Activated CD8-positive, alpha-beta T cell treated with anti-CD3 and anti-CD28 coated beads, Interleukin-2, amount 10 ng/mL, durations not matched to agents 7 days and 5 days (primary cell): ENCODE measurements around the gene MAGI1. TPM values are rescaled to one million over a fixed set of nuclear protein-coding genes. Genes with fewer than 3 reads are reported as not detected.

Experiments used
- ATAC-seq: fragments of 150-1000 bp; cut with Tn5 transposase; one replicate; pipeline ENCODE4 v1.10.0; 2021; ENCODE audit warnings: moderate library complexity
- CTCF ChIA-PET: fragments of 350-600 bp; sonication (Branson Sonifier 250); formaldehyde crosslinking; loops from one replicate; lab custom pipeline; 2021; ENCODE audit warnings: antibody characterized with exemption; lab: Charles Lee
- POLR2A ChIA-PET: fragments of 350-600 bp; sonication (Branson Sonifier 250); formaldehyde crosslinking; loops from one replicate; lab custom pipeline; 2021; ENCODE audit warnings: antibody characterized with exemption; lab: Charles Lee
- DNase-seq: peaks from one replicate; pipeline ENCODE4 v3.0.0-alpha.2; 2020
- H3K27ac Mint-ChIP-seq: one replicate; pipeline ENCODE4 v1.8.0; 2021; ENCODE audit warnings: mild to moderate bottlenecking, mixed read lengths
- H3K27me3 Mint-ChIP-seq: one replicate; pipeline ENCODE4 v1.8.0; 2021; ENCODE audit warnings: low read depth, mixed read lengths
- H3K36me3 Mint-ChIP-seq: one replicate; pipeline ENCODE4 v1.8.0; 2021; ENCODE audit warnings: low read depth, mixed read lengths
- H3K4me1 Mint-ChIP-seq: one replicate; pipeline ENCODE4 v1.8.0; 2021; ENCODE audit warnings: low read depth, mixed read lengths
- H3K4me3 Mint-ChIP-seq: one replicate; pipeline ENCODE4 v1.8.0; 2021; ENCODE audit warnings: mild to moderate bottlenecking, mixed read lengths
- H3K9me3 Mint-ChIP-seq: one replicate; pipeline ENCODE4 v1.8.0; 2022; ENCODE audit warnings: mixed read lengths; ENCODE audit not compliant: insufficient read depth
- total RNA-seq, 2 experiments: library from RNA; stranded (reverse); gene quantifications; one replicate each; pipeline ENCODE4 v1.2.3, GENCODE V29; 2021

The MAGI1 gene
- total RNA-seq, 2 experiments from 2014 or later, result not detected

DNA sequence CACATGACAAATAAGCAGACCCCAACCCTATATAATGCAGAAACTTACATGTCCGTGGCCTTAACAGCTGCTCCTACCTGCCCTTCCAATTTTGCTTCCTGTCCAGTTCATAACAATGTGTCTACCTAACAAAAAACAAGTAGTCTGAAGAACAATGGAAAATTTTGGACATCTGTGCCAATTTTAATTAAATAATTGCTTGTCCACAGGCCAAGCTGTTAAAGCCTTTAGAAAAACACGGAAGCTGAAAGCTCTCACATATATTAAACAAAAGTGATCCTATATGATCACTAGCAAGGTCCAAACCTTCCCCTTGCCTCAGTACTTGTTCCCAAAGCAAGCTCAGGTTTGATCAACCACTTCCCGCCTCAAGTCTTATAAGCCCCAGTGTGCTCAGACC, 37.1 kb downstream of the MAGI1 start:
- H3K36me3 Mint-ChIP-seq, result no peaks in the 10 kb centered on the region
- ATAC-seq (no peak), DNase-seq (no peak)
- H3K27ac Mint-ChIP-seq, result no peak overlapping the region
- no peak overlapping the region for H3K4me3 Mint-ChIP-seq
- POLR2A ChIA-PET, result no interaction called here
- CTCF ChIA-PET, result no interaction called here
- no peaks in the 10 kb centered on the region for H3K27me3 Mint-ChIP-seq
- H3K9me3 Mint-ChIP-seq, result no peaks in the 10 kb centered on the region
- no peaks in the 10 kb centered on the region for H3K4me1 Mint-ChIP-seq

GRCh38 chr3:66000506-66000905, 38.2 kb downstream of the MAGI1 start:
- no peak for DNase-seq
- Mint-ChIP-seq H3K27me3 (no peaks in the 10 kb centered on the region), H3K4me3 (no peak overlapping the region), H3K36me3 (no peaks in the 10 kb centered on the region), H3K4me1 (no peaks in the 10 kb centered on the region), H3K9me3 (no peaks in the 10 kb centered on the region), H3K27ac (no peak overlapping the region)
- ChIA-PET POLR2A (no interaction called here), CTCF (no interaction called here)
- no peak for ATAC-seq

DNA sequence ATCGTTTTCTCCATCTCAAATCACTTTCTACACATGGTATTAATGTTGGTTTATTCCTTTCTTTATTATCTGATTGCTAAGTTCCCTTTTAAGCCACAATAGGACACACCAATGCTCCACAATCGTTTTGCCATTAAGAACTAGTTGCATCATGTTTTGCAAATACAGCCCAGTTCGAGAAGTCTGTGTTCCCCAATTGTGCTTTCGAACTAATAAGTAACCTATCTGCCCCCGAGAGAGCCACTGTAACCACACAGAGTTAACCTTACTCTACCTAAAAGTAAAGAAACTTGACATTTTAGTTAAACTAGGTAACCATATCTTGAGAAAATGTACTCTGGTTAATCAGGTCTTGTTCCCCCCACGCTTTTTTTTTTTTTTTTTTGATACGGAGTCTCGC, 39.1 kb downstream of the MAGI1 start:
- no peak overlapping the region for H3K27ac Mint-ChIP-seq
- no peaks in the 10 kb centered on the region for H3K27me3 Mint-ChIP-seq
- H3K4me3 Mint-ChIP-seq, result no peak overlapping the region
- ATAC-seq, result no peak
- H3K4me1 Mint-ChIP-seq, result no peaks in the 10 kb centered on the region
- no peaks in the 10 kb centered on the region for H3K9me3 Mint-ChIP-seq
- no peak for DNase-seq
- POLR2A ChIA-PET, result no interaction called here
- no peaks in the 10 kb centered on the region for H3K36me3 Mint-ChIP-seq
- CTCF ChIA-PET, result no interaction called here

- ChIA-PET CTCF (no interaction called here), POLR2A (no interaction called here)
- Mint-ChIP-seq H3K27me3 (no peaks in the 10 kb centered on the region), H3K27ac (no peak overlapping the region), H3K4me3 (no peak overlapping the region), H3K9me3 (no peaks in the 10 kb centered on the region), H3K4me1 (no peaks in the 10 kb centered on the region), H3K36me3 (no peaks in the 10 kb centered on the region)
- DNase-seq, result no peak
- no peak for ATAC-seq
Measured at GRCh38 chr3:65996589-65996988, 42.1 kb downstream of the MAGI1 start.

DNA sequence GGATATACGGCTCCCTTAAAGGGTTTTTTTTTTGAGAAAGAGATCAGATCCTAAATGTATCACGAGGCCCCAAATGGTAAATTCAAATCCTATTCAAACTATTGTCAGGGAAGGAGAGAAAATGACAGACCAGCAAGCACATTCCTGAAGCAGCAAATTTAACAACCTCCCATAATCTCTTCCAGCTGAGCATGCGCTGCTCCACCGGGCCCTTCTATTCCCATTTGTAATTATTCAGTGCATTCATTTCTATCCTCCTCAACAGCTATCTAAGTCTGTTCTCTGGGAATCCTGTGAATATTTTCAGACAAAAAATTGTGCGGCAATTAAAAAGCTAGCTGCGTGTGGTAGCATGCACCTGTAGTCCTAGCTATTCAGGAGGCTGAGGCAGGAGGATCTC, 43.2 kb downstream of the MAGI1 start:
- ATAC-seq (no peak), DNase-seq (no peak)
- H3K27ac Mint-ChIP-seq, result no peak overlapping the region
- no peaks in the 10 kb centered on the region for H3K9me3 Mint-ChIP-seq
- no peak overlapping the region for H3K4me3 Mint-ChIP-seq
- H3K27me3 Mint-ChIP-seq, result no peaks in the 10 kb centered on the region
- POLR2A ChIA-PET, result no interaction called here
- H3K4me1 Mint-ChIP-seq, result no peaks in the 10 kb centered on the region
- CTCF ChIA-PET, result no interaction called here
- H3K36me3 Mint-ChIP-seq, result no peaks in the 10 kb centered on the region

GRCh38 chr3:65995030-65995429, 43.7 kb downstream of the MAGI1 start:
- Mint-ChIP-seq H3K4me1 (no peaks in the 10 kb centered on the region), H3K27me3 (no peaks in the 10 kb centered on the region), H3K9me3 (no peaks in the 10 kb centered on the region), H3K27ac (no peak overlapping the region), H3K36me3 (no peaks in the 10 kb centered on the region), H3K4me3 (no peak overlapping the region)
- POLR2A ChIA-PET, result no interaction called here
- CTCF ChIA-PET, result no interaction called here
- DNase-seq (no peak), ATAC-seq (no peak)

GRCh38 chr3:65993134-65993900, 45.4 kb downstream of the MAGI1 start:
- POLR2A ChIA-PET, result no interaction called here
- no peak for ATAC-seq
- no peaks in the 10 kb centered on the region for H3K36me3 Mint-ChIP-seq
- CTCF ChIA-PET, result no interaction called here
- DNase-seq, result no peak
- H3K4me3 Mint-ChIP-seq, result no peak overlapping the region
- H3K27ac Mint-ChIP-seq, result no peak overlapping the region
- no peaks in the 10 kb centered on the region for H3K4me1 Mint-ChIP-seq
- no peaks in the 10 kb centered on the region for H3K27me3 Mint-ChIP-seq
- no peaks in the 10 kb centered on the region for H3K9me3 Mint-ChIP-seq

DNA sequence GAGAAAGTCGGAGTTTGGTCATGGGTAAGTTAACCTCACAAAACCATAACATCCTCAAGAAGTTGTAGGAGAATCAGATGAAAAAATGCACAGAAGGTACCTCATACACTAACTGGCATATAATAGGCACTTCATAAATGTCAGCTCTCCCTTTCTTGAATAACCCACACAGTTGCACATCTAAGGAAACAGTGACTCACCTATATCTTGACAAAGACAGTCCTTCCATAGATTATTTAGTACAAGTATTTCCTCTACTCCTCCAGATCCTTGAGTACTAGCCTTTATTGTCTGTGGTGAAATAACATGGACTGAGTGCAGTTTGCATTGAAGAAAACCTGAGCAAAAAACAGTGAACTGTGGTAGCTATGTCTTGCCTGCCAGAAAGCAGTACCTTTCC, 46.6 kb downstream of the MAGI1 start:
- Mint-ChIP-seq H3K9me3 (no peaks in the 10 kb centered on the region), H3K27me3 (no peaks in the 10 kb centered on the region), H3K4me3 (no peak overlapping the region), H3K4me1 (no peaks in the 10 kb centered on the region), H3K36me3 (no peaks in the 10 kb centered on the region), H3K27ac (no peak overlapping the region)
- POLR2A ChIA-PET, result no interaction called here
- ATAC-seq (no peak), DNase-seq (no peak)
- CTCF ChIA-PET, result no interaction called here

DNA sequence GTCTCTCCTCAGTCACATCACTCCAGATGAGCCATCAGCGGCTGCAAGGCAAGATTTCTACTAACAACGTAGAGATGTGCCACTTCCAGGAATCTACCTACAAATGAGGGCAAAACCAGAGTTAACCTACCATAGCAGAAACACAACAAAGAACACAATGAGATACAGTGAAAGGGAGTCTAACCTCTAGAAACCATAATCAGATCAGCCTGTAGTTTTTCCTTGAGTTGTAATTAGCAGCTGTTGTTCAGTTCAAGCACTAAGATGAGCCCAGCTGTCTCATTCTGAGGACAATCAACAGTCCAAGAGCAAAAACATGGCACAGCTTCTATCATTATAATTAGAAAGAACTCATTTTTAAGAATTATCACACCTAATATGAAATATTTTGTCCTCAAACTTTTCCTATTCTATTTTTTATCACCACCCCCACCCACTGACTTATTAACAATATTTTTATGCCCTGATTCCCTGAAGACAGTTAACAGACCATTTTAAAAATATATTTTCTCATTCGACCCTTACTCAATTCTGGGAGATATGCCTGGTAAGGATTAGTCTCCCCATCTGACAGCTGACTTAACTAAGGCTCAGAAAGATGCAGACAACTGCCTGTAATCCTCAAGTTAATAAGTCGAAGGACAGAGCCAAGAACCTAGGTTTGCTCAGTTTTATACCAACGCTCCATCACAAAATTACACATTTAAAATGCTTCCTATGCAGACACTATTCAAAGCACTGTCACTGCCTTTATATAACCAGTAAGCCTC, 50.1 kb downstream of the MAGI1 start:
- Mint-ChIP-seq H3K27me3 (no peaks in the 10 kb centered on the region), H3K9me3 (no peaks in the 10 kb centered on the region), H3K4me1 (no peaks in the 10 kb centered on the region), H3K4me3 (no peak overlapping the region), H3K27ac (no peak overlapping the region), H3K36me3 (no peaks in the 10 kb centered on the region)
- ChIA-PET CTCF (no interaction called here), POLR2A (no interaction called here)
- DNase-seq (no peak), ATAC-seq (no peak)

- H3K27ac Mint-ChIP-seq, result no peak overlapping the region
- no peaks in the 10 kb centered on the region for H3K36me3 Mint-ChIP-seq
- H3K27me3 Mint-ChIP-seq, result no peaks in the 10 kb centered on the region
- no peak for ATAC-seq
- no peaks in the 10 kb centered on the region for H3K4me1 Mint-ChIP-seq
- POLR2A ChIA-PET, result no interaction called here
- CTCF ChIA-PET, result no interaction called here
- no peaks in the 10 kb centered on the region for H3K9me3 Mint-ChIP-seq
- no peak overlapping the region for H3K4me3 Mint-ChIP-seq
- no peak for DNase-seq
Measured at GRCh38 chr3:65986285-65986684, 52.4 kb downstream of the MAGI1 start.

DNA sequence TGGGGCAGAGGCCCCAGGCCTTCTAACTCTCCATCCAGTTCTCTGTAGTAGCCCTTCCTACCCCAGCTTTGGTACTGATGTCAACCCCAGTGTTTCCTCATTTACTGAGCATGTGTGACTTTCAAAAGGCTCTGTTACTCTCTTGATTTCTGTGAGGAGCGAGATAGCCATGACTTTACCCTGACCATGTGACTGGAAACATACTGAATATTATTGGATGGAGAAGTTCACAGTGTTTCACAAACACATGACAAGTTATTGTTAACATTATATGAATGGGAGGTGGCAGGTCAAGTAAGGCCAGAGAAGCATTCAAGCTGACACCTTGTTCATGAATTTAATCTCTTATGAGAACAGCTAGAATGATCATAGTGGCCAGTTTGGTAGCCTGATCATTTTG, 53.7 kb downstream of the MAGI1 start:
- no peaks in the 10 kb centered on the region for H3K9me3 Mint-ChIP-seq
- CTCF ChIA-PET, result no interaction called here
- POLR2A ChIA-PET, result no interaction called here
- DNase-seq (no peak), ATAC-seq (no peak)
- H3K4me3 Mint-ChIP-seq, result no peak overlapping the region
- H3K36me3 Mint-ChIP-seq, result no peaks in the 10 kb centered on the region
- H3K27ac Mint-ChIP-seq, result no peak overlapping the region
- no peaks in the 10 kb centered on the region for H3K4me1 Mint-ChIP-seq
- H3K27me3 Mint-ChIP-seq, result no peaks in the 10 kb centered on the region

GRCh38 chr3:65983100-65983499, 55.6 kb downstream of the MAGI1 start:
- H3K27ac Mint-ChIP-seq, result no peak overlapping the region
- DNase-seq (no peak), ATAC-seq (no peak)
- no peaks in the 10 kb centered on the region for H3K4me1 Mint-ChIP-seq
- H3K36me3 Mint-ChIP-seq, result no peaks in the 10 kb centered on the region
- H3K4me3 Mint-ChIP-seq, result no peak overlapping the region
- ChIA-PET CTCF (no interaction called here), POLR2A (no interaction called here)
- H3K9me3 Mint-ChIP-seq, result no peaks in the 10 kb centered on the region
- H3K27me3 Mint-ChIP-seq, result no peaks in the 10 kb centered on the region
